Loucy (cell line): Measurements from ENCODE around the gene TMEM121.
A peak's percentile ranks its signal among the peaks of the same experiment; 100 is the strongest.

Experiments used
- H2AFZ ChIP-seq: fragments of 200-600 bp; sonication (generic); 2 replicates; pipeline ENCODE4 v1.6.0; 2016; ENCODE audit warnings: antibody characterized with exemption, mild to moderate bottlenecking, low read length, moderate library complexity
- H3F3A ChIP-seq: fragments of 200-600 bp; 2 replicates; pipeline ENCODE4 v1.6.0; 2016; ENCODE audit warnings: antibody characterized with exemption, low read depth, mild to moderate bottlenecking
- H3K27me3 ChIP-seq: fragments of 200-600 bp; sonication (generic); 2 replicates; pipeline ENCODE4 v1.6.1; 2014; ENCODE audit warnings: low read length, mild to moderate bottlenecking; ENCODE audit not compliant: insufficient read depth, poor library complexity, severe bottlenecking
- H3K36me3 ChIP-seq: fragments of 200-600 bp; sonication (generic); 2 replicates; pipeline ENCODE4 v1.6.1; 2016; ENCODE audit warnings: low read length; ENCODE audit not compliant: insufficient read depth
- H3K4me1 ChIP-seq: fragments of 200-600 bp; sonication (generic); 2 replicates; pipeline ENCODE4 v1.5.1; 2014; ENCODE audit warnings: low read length, mild to moderate bottlenecking; ENCODE audit not compliant: insufficient read depth, poor library complexity, severe bottlenecking
- H3K4me2 ChIP-seq: fragments of 200-600 bp; sonication (generic); 2 replicates; pipeline ENCODE4 v1.6.0; 2014; ENCODE audit warnings: antibody characterized with exemption, low read length, low read depth, mild to moderate bottlenecking; ENCODE audit not compliant: poor library complexity, severe bottlenecking
- H3K4me3 ChIP-seq: fragments of 200-600 bp; sonication (generic); 2 replicates; pipeline ENCODE4 v1.5.1; 2014; ENCODE audit warnings: low read length, mild to moderate bottlenecking, mixed read lengths; ENCODE audit not compliant: poor library complexity, severe bottlenecking
- H3K79me2 ChIP-seq: fragments of 200-600 bp; sonication (generic); 2 replicates; pipeline ENCODE4 v1.6.1; 2014; ENCODE audit warnings: low read length; ENCODE audit not compliant: insufficient read depth
- H3K9ac ChIP-seq: fragments of 200-600 bp; sonication (generic); 2 replicates; pipeline ENCODE4 v1.6.0; 2014; ENCODE audit warnings: mild to moderate bottlenecking, low read depth, low read length, moderate library complexity; ENCODE audit not compliant: poor library complexity, severe bottlenecking
- H3K9me2 ChIP-seq: fragments of 200-600 bp; sonication (generic); replicated peaks from 2 replicates; pipeline ENCODE4 v1.6.1; 2016; ENCODE audit warnings: low read depth, low read length, mixed read lengths
- H3K9me3 ChIP-seq: fragments of 200-600 bp; sonication (generic); 2 replicates; pipeline ENCODE4 v1.6.1; 2014; ENCODE audit warnings: mild to moderate bottlenecking, antibody characterized with exemption, low read length, low read depth; ENCODE audit not compliant: insufficient read depth
- H4K20me1 ChIP-seq: fragments of 200-600 bp; sonication (generic); 2 replicates; pipeline ENCODE4 v1.6.0; 2014; ENCODE audit warnings: antibody characterized with exemption, low read length, mild to moderate bottlenecking; ENCODE audit not compliant: insufficient read depth, poor library complexity, severe bottlenecking
- CTCF ChIP-seq: fragments of 200-600 bp; sonication (generic); conservative IDR thresholded peaks from 2 replicates; pipeline ENCODE4 v1.5.1; 2014; ENCODE audit warnings: mild to moderate bottlenecking, antibody characterized with exemption, low read length
- EZH2phosphoT487 ChIP-seq: fragments of 200-600 bp; IDR thresholded peaks from 2 replicates; pipeline ENCODE4 v1.6.1; 2018; ENCODE audit warnings: antibody characterized with exemption, mild to moderate bottlenecking, moderate library complexity, borderline replicate concordance

The TMEM121 gene

GRCh38 chr14:105483300-105484068 lies 42.9 kb upstream of the TMEM121 start:
- H3K27me3 ChIP-seq, result no peaks in the 10 kb centered on the region
- no peaks in the 10 kb centered on the region for H3K36me3 ChIP-seq
- H3K4me2 ChIP-seq, result no peak overlapping the region
- H3K9ac ChIP-seq, result no peak overlapping the region
- no peaks in the 10 kb centered on the region for H3K79me2 ChIP-seq
- H3F3A ChIP-seq, result no peaks in the 10 kb centered on the region
- TF ChIP-seq EZH2phosphoT487 (no peak), CTCF (no peak)
- H3K4me1 ChIP-seq, result peaks cover 29% of the 10 kb centered on the region
- no peaks in the 10 kb centered on the region for H3K9me2 ChIP-seq
- no peaks in the 10 kb centered on the region for H4K20me1 ChIP-seq
- H3K4me3 ChIP-seq, result no peak overlapping the region
- no peak overlapping the region for H2AFZ ChIP-seq
- H3K9me3 ChIP-seq, result no peaks in the 10 kb centered on the region

DNA sequence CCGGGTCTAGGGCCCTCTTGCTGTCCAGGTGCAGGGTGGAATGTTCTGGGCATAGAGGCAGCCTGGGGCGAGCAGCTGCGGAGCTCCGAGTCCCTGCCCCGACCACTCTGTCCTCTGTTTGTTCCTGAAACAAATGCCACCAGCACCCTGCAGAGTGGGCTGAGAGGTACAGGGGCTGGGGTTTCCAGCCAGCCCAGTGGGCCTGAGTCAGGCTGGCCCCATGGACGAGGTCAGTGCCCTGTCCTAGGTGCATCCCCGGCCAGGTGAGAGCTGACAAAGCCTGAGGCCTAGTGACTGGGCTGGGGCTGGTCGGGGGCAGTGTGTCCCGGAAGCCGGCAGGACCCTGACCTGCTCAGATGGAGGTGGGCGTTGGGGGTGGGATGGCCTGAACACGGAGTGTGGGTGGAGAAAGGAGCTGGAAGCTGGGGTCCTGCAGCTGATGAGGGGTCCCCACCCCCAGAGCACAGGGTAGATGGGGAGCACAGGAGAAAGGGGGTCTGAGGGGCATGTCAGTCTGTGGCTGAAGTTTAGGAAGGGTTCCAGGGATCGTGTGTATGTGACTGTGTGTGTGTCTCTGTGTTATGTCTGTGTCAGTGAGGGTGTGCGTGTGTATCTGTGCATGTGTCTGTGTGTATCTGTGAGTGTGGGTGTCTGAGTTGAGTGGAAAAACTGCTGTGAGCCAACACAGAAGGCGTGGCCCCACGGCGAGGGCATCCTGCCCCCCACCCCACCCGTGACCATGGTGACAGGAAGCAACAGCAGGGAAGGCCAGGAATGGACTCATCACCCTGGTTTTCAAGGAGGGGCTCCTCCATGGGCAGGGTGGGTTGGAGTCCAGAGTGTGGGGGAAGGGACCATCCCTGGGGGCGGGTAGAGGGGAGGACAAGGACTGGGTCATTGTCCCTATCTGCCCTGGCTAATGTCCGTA lies 42.0 kb upstream of the TMEM121 start:
- H3K4me2 ChIP-seq, result no peak overlapping the region
- no peaks in the 10 kb centered on the region for H4K20me1 ChIP-seq
- no peak overlapping the region for H2AFZ ChIP-seq
- H3K27me3 ChIP-seq, result no peaks in the 10 kb centered on the region
- H3K9ac ChIP-seq, result no peak overlapping the region
- no peaks in the 10 kb centered on the region for H3F3A ChIP-seq
- no peak overlapping the region for H3K4me3 ChIP-seq
- H3K79me2 ChIP-seq, result no peaks in the 10 kb centered on the region
- H3K9me3 ChIP-seq, result no peaks in the 10 kb centered on the region
- H3K36me3 ChIP-seq, result no peaks in the 10 kb centered on the region
- TF ChIP-seq EZH2phosphoT487 (no peak), CTCF (no peak)
- H3K4me1 ChIP-seq, result peaks cover 32% of the 10 kb centered on the region
- no peaks in the 10 kb centered on the region for H3K9me2 ChIP-seq

GRCh38 chr14:105484997-105485393 lies 41.4 kb upstream of the TMEM121 start:
- Histone ChIP-seq H3K4me1 (peaks cover 34% of the 10 kb centered on the region), H3K36me3 (no peaks in the 10 kb centered on the region), H4K20me1 (no peaks in the 10 kb centered on the region)

More at GRCh38 chr14:105484997-105485393, 41.4 kb upstream of the TMEM121 start:
- Histone ChIP-seq H3K4me3 (no peak overlapping the region), H3K9me3 (no peaks in the 10 kb centered on the region), H3K4me2 (no peak overlapping the region), H3K9ac (peak overlapping the region; percentile 33), H3K27me3 (no peaks in the 10 kb centered on the region), H3F3A (no peaks in the 10 kb centered on the region), H3K79me2 (no peaks in the 10 kb centered on the region), H2AFZ (no peak overlapping the region), H3K9me2 (no peaks in the 10 kb centered on the region)
- no peak for TF ChIP-seq CTCF
- no peak for TF ChIP-seq EZH2phosphoT487
